ENCODE measurements around the gene MGST2. TPM values are rescaled to one million over a fixed set of nuclear protein-coding genes. Genes with fewer than 3 reads are reported as not detected.

Gene MGST2
- total and polyA plus RNA-seq, 10 of the 15 experiments (the other 5 are each of a cell fraction or from before 2014, with no cell fraction given): 19.0 to 50.1 (median 30.6) TPM

DNA sequence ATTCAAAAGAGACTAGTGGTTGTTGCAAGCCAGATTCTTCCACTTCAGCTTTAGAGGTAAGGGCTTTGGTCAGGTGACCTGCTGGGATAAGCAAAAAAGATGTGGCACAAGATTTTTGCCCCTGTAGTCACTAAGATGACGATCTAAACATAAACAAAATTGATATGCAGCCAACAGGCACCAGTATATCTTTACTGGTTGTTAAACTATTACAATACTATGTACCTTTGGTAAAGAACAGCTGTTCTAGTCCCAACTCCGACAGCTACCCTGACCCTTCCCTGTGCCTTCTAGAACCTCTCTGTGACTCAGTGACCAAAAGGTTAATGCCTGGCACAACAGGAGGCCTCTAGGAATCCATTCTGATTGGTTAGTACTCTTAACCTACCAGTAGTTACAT is 59.6 kb downstream of the MGST2 start:
- Histone ChIP-seq H3K27me3 (replicated peaks in 1 of 2; ENCODE audit: control insufficient read depth in 2 of 2, insufficient read depth in 2 of 2, low read length in 1 of 2) (no peaks in the 10 kb centered on the region), H4K20me1 (ENCODE audit: control insufficient read depth, insufficient read depth) (no peaks in the 10 kb centered on the region), H3K4me1 (ENCODE audit: control insufficient read depth, insufficient read depth, low read length) (no peaks in the 10 kb centered on the region), H3K4me3 (no peak overlapping the region), H3K79me2 (ENCODE audit: control insufficient read depth, insufficient read depth, low read length) (no peaks in the 10 kb centered on the region), H3K9ac (ENCODE audit: control insufficient read depth, insufficient read depth, low read length) (no peak overlapping the region), H3K36me3 (ENCODE audit: control insufficient read depth in 2 of 2, insufficient read depth in 2 of 2, low read length in 1 of 2) (no peaks in the 10 kb centered on the region), H3K4me2 (ENCODE audit: control insufficient read depth, insufficient read depth) (no peak overlapping the region), H3K27ac (ENCODE audit: control insufficient read depth, insufficient read depth) (no peak overlapping the region), H3K9me3 (replicated peaks; ENCODE audit: control insufficient read depth, insufficient read depth, low read length) (no peaks in the 10 kb centered on the region), H2AFZ (ENCODE audit: control insufficient read depth, low read depth, low read length) (no peak overlapping the region)
- FAIRE-seq (no peak), DNase-seq (ENCODE audit: low read depth, low spot score) (no peak), ATAC-seq (no peak)
- WGBS (ENCODE audit: insufficient coverage, insufficient replicate concordance, low lambda C conversion rate, missing lambda C conversion rate): 20% methylated on average over 2 of the region's 2 CpGs
- intact Hi-C loops (cut with micrococcal nuclease; ENCODE audit: unreplicated experiment): no loop called here
- ChIA-PET POLR2A (interaction anchor here (0.5 kb wide), 1 partner anchor 47 kb away, joined by 3 read pairs; no protein-coding TSS in a partner anchor), CTCF (no interaction called here), RAD21 (ENCODE audit: unreplicated experiment) (no interaction called here), SMC1A (ENCODE audit: uncharacterized antibody, unreplicated experiment) (no interaction called here)
- no TSS peak for BruUV-seq (replicated peaks)
- TF ChIP-seq PRDM15 (CRISPR knock-in tag; IDR thresholded peaks at IDR 0.05) (no peak), TBL1XR1 (IDR thresholded peaks at IDR 0.05; ENCODE audit: low read depth, low read length) (no peak), POLR2AphosphoS5 (IDR thresholded peaks at IDR 0.05; ENCODE audit: low read length) (no peak)
- TF ChIP-seq, protein P1, sequence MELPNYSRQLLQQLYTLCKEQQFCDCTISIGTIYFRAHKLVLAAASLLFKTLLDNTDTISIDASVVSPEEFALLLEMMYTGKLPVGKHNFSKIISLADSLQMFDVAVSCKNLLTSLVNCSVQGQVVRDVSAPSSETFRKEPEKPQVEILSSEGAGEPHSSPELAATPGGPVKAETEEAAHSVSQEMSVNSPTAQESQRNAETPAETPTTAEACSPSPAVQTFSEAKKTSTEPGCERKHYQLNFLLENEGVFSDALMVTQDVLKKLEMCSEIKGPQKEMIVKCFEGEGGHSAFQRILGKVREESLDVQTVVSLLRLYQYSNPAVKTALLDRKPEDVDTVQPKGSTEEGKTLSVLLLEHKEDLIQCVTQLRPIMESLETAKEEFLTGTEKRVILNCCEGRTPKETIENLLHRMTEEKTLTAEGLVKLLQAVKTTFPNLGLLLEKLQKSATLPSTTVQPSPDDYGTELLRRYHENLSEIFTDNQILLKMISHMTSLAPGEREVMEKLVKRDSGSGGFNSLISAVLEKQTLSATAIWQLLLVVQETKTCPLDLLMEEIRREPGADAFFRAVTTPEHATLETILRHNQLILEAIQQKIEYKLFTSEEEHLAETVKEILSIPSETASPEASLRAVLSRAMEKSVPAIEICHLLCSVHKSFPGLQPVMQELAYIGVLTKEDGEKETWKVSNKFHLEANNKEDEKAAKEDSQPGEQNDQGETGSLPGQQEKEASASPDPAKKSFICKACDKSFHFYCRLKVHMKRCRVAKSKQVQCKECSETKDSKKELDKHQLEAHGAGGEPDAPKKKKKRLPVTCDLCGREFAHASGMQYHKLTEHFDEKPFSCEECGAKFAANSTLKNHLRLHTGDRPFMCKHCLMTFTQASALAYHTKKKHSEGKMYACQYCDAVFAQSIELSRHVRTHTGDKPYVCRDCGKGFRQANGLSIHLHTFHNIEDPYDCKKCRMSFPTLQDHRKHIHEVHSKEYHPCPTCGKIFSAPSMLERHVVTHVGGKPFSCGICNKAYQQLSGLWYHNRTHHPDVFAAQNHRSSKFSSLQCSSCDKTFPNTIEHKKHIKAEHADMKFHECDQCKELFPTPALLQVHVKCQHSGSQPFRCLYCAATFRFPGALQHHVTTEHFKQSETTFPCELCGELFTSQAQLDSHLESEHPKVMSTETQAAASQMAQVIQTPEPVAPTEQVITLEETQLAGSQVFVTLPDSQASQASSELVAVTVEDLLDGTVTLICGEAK (IDR thresholded peaks at IDR 0.05; ENCODE audit: borderline replicate concordance): no peak
- in situ Hi-C loops (cut with MboI): no loop called here
